Lower leg skin (tissue), 3 donors: Measurements from ENCODE around the gene MAU2.

Experiments
- CTCF ChIP-seq, 3 donors: fragments of 450-650 bp; IDR thresholded peaks; one replicate each; pipeline ENCODE4 v1.5.1; 2016; ENCODE audit warnings: antibody characterized with exemption in 3 of 3, mild to moderate bottlenecking in 3 of 3, moderate library complexity in 2 of 3
- POLR2A ChIP-seq, 2 donors: fragments of 450-650 bp; IDR thresholded peaks; one replicate each; pipeline ENCODE4 v1.6.1; 2016 to 2017; ENCODE audit warnings: antibody characterized with exemption in 2 of 2, mild to moderate bottlenecking in 1 of 2, moderate library complexity in 1 of 2

- TF ChIP-seq CTCF (IDR thresholded peaks at IDR 0.05) (no peak), POLR2A (IDR thresholded peaks at IDR 0.05) (no peak)
Measured at GRCh38 chr19:19316082-19316481, 4.5 kb upstream of the MAU2 start.
